GM21786 (cell line): ENCODE data around the gene PLXDC1.

ENCODE experiments used
- ATAC-seq: cut with Tn5 transposase; IDR thresholded peaks from one replicate; pipeline ENCODE4 v1.9.1; 2021; ENCODE audit not compliant: unreplicated experiment

The PLXDC1 gene

DNA sequence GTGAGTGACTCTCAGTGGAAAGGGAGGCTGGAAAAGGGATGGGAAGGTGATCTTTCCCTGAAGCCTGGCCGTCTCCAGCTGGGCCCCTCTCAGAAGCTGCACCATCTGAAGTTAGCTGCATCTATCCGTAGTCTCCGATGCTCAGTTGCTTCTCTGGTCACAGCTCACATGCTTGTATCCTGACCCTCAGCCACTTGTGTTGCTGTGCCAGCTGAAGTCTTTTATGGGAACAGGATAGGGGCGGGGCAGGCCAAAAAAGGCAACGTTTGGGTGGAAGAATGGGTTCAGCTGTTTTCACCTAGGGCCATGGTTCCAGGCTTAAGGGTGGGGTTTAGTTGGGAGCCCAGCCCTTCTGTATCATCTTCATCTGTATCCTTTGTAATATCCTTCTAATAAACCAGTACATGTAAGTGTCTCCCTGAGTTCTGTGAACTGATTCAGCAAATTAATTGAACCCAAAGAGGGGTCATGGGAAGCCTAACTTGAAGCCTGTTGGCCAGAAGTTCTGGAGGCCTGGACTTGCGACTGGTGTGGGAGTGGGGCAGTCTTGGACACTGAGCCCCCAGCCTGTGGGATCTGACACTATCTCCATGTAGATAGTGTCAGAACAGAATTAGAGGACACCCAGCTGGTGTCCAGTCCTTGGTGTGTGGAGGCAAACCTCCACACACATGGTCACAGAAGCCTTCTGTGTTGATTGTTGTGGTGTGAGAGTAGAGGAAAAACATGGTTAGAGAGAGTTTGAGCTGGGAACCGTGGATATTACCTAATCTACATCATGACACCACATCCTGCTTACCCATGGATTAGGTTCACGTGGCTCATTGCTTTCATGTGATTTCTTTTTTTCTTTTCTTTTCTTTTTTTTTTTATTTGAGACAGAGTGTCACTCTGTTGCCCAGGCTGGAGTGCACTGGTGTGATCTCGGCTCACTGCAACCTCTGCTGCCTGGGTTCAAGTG is 135.0 kb downstream of the PLXDC1 start:
- ATAC-seq = no peak

- ATAC-seq = no peak
Observed at GRCh38 chr17:39015546-39015935, 135.9 kb downstream of the PLXDC1 start.

DNA sequence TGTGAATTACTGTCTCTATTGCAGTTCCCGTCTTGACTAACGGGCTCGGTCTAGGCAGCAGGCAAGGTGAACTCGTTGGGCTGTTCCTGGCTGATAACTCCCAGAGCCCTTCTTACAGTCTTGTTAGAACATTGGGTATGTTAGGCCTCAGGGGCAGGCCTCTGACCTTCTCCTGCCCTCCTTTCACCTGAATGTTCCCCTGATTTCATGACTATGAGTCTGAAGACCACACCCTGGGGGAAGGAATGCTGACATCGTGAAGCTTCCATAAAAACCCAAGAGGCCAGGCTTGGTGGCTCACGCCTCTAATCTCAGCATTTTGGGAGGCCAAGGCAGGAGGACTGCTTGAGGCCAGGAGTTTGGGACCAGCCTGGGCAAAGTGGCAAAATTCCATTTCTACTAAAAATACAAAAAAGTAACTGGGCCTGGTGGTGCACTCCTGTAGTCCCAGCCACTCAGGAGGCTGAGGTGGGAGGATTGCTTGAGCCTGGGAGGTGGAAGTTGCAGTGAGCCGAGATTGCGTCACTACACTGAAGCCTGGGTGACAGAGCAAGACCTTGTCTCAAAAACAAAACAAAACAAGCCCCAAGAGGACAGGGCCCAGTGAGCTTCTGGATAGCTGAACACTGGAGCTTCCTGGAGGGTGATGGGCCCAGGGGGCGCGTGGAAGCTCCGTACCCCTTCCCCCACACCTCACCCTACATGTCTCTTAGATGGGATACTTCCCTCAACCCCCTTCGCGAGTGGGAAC is 136.5 kb downstream of the PLXDC1 start:
- no peak for ATAC-seq

GRCh38 chr17:39014044-39014794 is 137.2 kb downstream of the PLXDC1 start:
- ATAC-seq = no peak
